GM12865 (cell line): ENCODE results near the gene ST6GALNAC3.
"Not testable (repeated sequence)": the region's sequence is repeated elsewhere in the genome, so short reads cannot be mapped to it uniquely, and the experiment has no call there.

Source experiments
- DNase-seq: peaks from one replicate; pipeline ENCODE4 v3.0.0; 2010; ENCODE audit warnings: low read depth
- H3K4me3 ChIP-seq: 2 replicates; pipeline ENCODE4 v1.5.1; 2011; ENCODE audit warnings: mild to moderate bottlenecking, low read depth, low read length, control low read depth
- CTCF ChIP-seq: IDR thresholded peaks from 2 replicates; pipeline ENCODE4 v1.5.1; 2011; ENCODE audit warnings: low read length, control low read depth, low read depth, inconsistent platforms; ENCODE audit not compliant: insufficient read depth; ENCODE audit errors: missing control alignments

ST6GALNAC3 gene

GRCh38 chr1:76232666-76233065 is 158.1 kb downstream of the ST6GALNAC3 start:
- no peak for TF ChIP-seq CTCF
- no peak for DNase-seq
- H3K4me3 ChIP-seq: no peak overlapping the region

GRCh38 chr1:76234061-76234460 is 159.5 kb downstream of the ST6GALNAC3 start:
- no peak overlapping the region for H3K4me3 ChIP-seq
- no peak for DNase-seq
- TF ChIP-seq CTCF: no peak

GRCh38 chr1:76237211-76237610 is 162.7 kb downstream of the ST6GALNAC3 start:
- TF ChIP-seq CTCF: no peak
- DNase-seq: no peak
- H3K4me3 ChIP-seq: no peak overlapping the region

- DNase-seq: no peak
- TF ChIP-seq CTCF: no peak
Measured at GRCh38 chr1:76238094-76238628, 163.6 kb downstream of the ST6GALNAC3 start.

GRCh38 chr1:76239470-76239918 is 164.9 kb downstream of the ST6GALNAC3 start:
- no peak for DNase-seq
- no peak overlapping the region for H3K4me3 ChIP-seq
- TF ChIP-seq CTCF: no peak

More at GRCh38 chr1:76238094-76238628, 163.6 kb downstream of the ST6GALNAC3 start:
- H3K4me3 ChIP-seq: no peak overlapping the region

GRCh38 chr1:76240316-76240715 is 165.8 kb downstream of the ST6GALNAC3 start:
- DNase-seq: no peak
- no peak for TF ChIP-seq CTCF
- no peak overlapping the region for H3K4me3 ChIP-seq

- DNase-seq, H3K4me3 ChIP-seq: not testable (repeated sequence)
Measured at GRCh38 chr1:76242587-76242986, 168.0 kb downstream of the ST6GALNAC3 start.
